SHP77 treated with DMSO at 0.1 percent for 48 hours (cell line): Measurements from ENCODE around the gene SARS2.

Source experiments
- DNase-seq: peaks from one replicate; lab custom pipeline; 2025; lab: John Stamatoyannopoulos, UW

The SARS2 gene

DNA sequence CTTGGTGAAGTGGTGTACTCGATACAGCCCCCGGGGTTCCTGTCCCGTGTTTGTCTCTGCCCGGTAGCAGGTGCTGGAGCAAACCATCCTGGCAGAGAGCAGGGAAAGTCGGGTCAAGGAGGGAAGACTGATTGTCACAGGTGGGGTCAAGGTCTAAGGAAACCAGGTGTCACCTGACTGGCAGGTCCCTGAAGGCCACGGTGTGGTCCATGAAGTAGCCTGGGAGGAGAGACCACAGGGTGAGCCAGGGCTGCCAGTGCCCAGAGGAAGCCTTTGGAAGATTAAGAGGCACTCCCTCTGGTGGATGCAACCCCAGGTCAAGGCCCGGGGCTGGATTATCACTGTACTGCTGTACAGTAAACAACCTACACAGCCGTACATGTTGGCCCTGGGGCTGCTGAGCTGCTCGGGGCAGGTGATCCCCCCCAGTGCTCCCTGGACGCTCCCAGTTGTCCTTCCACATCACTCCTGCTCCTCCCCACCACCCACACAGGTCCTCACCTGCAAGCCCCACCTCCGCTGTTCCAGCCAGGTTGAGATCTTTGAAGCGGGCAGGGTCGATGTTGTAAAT lies 12.6 kb downstream of the SARS2 start:
- DNase-seq, result peak; percentile 72

DNA sequence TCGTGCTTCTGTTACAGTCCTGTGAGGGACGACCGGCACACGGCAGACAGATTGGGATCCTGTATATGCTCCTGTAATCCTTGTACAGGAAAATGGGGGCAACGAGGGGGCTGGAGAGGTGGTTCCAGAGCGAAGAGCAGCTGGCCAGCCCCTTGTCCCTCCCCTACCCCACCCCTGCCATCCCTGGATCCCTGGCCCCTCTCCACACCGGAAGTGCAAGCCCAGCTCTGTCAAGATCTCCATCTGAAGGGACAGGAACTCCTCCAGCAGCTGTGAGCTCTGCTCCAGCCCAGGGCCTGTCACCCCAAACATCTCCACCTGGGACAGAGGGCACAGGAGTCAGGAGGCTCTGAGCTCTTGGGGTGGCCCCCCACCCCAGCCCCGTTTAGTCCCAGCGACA lies 13.0 kb downstream of the SARS2 start:
- no peak for DNase-seq

DNA sequence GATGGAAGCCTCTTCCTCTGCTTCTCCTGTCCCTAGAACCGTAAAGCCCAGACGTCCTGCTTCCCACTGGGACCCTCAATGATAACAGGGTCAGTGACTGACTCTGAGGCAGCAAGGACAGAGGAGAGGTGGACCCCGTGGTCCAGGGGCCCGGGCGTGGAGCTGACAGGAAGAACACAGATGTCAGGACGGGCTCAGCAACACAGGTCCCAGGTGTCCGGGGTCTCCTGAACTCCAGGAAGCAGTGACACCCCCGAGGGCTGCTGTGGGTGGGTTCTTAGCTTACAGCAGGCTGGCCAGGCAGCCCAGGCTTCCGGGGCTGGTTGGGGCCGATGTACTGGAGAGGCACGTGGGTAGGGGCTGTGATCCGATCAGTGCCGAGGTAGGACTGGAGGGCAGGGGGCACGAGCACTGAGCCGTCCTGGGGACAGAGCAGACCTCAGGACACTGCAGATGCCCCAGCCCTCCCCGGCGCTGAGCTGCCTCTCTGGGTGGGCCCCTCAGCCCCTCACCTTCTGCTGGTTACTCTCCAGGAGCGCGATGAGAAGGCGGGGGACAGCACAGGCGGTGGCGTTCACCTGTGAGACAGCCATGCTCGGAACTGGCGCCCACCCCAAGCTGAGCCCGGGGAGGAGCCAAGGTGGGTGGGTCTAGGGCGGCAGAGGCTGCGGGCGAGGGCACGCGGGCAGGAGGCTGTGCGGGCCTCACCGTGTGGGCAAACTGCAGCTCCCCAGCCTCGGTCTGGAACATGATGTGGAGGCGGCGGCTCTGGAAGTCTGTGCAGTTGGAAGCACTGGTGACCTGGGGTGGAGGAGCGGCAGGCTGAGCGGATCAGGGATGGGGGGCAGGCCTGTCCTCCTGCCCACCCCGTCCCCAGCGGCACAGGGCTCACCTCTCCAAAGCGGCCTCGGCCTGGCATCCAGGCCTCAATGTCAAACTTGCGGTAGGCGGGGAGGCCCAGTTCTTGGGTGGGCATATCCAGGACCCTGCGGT lies 14.9 kb downstream of the SARS2 start:
- no peak for DNase-seq

DNA sequence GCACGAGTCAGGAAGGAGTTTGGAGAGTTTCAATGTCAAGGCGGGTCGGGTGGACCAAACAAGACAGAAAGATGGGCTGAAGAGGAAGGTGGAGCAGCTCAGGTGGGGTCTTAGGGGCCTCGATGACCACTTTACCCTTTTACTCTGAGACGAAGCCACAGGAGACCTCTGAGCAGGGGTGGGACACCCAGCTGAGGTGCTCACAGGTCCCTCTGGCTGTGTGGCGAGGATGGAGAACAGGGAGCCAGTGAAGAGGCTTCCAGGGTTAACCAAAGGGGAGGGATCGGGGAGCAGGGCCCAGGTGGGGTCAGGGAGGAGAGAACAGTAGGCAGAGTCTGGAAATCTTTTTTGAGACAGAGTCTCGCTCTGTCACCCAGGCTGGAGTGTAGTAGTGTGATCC lies 16.6 kb downstream of the SARS2 start:
- DNase-seq, result no peak

DNA sequence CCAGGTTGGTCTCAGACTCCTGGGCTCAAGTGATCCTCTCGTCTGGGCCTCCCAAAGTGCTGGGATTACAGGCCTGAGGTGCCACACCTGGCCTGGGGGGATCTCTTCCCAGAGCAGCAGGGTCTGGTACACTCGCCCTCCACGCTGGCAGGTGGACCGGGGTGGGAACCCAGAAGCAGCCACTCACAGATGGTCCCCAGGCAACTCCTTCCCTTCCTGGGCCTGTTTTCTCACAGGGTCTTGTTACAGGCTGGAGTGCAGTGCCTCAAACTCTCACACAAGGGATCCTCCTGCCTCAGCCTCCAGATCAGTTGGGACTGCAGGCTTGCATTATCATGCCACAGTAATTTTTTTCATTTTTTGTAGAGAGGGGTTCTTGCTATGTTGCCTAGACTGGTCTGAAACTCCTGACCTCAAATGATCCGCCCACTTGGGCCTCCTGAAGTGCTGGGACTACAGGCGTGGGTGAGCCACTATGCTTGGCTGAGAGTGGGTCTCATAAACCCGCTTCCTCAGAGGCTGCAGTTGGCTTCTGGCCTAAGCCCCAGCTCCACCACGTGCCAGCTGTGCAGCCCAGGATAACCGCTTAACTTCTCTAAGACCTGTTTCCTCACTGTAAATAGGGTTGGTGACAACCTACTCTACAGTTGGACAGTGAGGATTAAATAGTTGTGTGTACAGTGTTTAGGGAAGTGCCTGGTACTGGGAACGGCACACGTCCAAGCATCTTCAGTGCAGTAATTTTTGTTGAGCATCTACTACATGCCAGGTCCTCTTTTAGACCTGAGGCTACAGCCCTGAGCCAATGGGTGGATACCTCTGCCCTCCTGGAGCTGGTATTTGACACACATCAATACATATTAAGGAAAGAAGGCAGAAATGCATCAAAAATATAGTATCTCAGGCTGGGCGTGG lies 17.7 kb downstream of the SARS2 start:
- DNase-seq, result no peak

DNA sequence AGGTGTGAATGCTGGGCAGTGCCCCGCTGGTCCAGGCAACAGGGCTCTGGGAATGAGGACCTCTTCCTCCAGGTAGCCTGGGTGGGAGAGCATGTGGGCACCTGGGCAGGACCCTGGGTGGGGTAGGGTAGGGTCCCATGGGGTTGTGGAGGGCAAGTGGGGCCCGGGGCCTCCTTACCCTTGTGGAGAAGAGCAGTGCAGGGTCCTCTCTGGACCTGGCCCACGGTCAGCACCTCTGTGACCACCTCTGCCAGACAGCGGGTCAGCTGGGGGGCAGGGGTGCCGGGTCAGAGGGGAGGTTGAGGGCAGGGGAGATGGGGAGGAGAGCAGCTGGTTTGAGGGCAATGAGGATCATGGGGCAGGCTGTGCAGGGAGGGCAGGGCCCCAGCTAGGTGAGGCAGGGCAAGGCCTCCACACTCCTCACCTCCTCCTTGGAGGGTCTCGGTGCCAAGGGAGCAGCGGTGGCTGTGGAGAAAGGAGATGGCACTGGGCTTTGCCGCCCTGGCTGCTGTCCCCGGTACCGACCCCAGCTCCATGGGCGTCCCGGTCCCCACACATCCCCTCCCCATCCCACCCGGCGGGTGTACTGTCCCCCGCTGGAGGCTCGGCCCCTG lies 19.1 kb downstream of the SARS2 start:
- no peak for DNase-seq

DNA sequence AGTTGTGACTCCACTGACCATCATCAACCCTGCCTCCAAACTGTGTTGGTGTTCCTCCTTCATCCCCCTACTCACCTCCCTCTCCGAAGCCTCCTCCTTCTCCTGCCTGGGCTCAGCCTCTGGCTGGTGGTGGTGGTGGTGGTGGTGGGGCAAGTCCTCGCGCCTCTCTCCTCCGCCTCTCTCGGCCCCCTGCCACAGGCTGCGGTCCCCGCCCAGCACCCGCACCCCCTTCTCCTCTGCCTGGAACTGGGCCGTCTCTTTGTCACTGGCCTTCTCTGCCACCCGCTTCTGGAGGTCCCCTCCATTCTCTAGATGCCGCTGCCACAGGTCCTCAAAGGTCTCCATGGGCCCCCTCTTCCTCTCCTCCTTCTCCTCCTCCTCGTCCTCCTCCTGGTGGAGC lies 20.1 kb downstream of the SARS2 start:
- DNase-seq, result no peak

DNA sequence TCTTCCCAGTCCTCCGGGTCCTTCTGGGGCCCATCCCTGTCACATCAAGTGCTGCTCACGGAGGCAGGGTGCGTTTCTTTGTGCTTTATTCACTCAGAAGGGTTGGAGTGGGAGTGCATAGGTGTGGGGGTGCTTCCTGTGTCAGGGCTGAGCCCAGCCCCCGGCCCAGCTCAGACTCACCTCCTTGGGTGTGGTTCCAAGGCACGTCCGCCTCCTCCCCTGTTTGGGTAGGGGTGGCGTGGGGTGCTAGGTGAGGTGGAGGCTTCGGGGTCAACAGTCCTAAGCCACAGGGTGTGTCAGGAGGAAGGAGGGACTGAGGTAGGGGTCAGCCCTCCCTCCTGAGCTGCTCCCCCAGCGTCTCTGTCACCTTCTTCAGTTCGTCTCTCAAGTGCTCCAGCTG lies 21.7 kb downstream of the SARS2 start:
- DNase-seq, result no peak

DNA sequence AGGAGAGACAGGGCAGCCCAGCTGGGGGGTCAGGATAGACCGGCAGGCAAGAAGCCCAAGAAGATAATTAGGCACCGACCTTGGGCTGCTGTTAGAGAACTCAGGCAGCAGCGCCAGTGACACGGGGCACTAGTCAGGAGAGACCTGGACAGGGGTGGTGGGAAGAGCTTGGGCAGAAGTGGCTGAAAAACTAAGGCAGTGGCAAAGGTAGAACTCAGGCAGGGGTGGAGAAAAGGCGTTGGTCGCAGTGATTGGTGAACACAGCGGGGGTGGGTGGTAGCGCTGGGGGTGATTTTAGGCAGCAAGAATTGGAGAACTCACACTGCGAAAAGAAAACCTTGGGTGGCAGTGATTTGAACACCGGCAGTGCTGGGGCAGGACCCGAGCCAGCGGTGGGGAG lies 22.9 kb downstream of the SARS2 start:
- DNase-seq, result no peak

DNA sequence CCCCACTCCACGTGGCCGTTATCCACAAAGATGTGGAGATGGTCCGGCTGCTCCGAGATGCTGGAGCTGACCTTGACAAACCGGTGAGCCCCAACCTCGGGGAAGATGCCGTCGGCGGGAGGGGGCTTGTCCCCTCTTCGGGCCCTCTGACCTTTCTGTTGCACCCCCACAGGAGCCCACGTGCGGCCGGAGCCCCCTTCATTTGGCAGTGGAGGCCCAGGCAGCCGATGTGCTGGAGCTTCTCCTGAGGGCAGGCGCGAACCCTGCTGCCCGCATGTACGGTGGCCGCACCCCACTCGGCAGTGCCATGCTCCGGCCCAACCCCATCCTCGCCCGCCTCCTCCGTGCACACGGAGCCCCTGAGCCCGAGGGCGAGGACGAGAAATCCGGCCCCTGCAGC lies 23.3 kb downstream of the SARS2 start:
- no peak for DNase-seq

DNA sequence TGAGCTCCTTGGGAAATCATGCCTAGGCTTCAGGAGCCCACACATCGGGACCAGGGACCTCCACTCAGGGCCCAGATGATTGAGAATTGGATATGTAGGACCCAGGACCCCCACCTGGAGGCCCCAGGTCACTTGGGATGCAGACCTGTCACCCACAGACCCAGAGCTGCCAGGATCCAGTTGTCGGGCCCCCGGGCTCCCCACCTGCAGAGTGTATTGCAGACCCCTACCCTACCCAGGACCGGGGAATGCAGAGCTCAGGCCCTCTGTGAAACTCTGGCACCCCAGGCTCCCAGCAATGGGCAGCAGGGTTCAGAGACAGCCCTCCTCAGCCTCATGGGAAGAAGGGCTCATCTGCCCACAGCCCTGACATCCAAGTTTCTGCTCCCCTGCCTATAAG lies 24.9 kb downstream of the SARS2 start:
- no peak for DNase-seq

DNA sequence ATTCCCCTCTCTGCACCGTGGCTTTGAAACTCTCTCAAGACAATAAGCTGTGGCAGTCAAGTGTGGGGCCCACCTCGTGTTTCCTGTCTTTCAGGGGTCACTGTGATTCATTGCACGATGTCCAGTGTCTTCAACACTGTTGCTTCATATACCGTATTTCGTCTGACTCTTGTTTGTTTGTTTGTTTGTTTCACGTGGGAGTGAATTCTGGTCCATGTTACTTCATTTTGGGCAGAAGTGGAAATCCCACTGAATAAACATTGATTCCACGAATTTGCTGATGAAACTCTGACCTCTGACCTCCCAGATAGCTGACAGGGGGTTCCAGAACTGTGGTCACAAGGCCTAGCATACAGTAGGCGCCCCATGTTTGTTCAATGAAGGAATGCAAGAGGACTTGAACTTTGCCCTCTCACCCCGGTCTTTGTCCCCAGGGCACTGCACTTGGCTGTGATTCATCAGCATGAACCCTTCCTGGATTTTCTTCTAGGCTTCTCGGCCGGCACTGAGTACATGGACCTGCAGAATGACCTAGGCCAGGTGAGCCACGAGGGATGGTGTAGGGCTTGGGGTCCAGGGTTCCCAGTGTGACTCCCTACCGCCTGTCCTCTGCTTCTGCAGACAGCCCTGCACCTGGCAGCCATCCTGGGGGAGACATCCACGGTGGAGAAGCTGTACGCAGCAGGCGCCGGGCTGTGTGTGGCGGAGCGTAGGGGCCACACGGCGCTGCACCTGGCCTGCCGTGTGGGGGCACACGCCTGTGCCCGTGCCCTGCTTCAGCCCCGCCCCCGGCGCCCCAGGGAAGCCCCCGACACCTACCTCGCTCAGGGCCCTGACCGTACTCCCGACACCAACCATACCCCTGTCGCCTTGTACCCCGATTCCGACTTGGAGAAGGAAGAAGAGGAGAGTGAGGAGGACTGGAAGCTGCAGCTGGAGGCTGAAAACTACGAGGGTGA lies 25.7 kb downstream of the SARS2 start:
- DNase-seq, result no peak

DNA sequence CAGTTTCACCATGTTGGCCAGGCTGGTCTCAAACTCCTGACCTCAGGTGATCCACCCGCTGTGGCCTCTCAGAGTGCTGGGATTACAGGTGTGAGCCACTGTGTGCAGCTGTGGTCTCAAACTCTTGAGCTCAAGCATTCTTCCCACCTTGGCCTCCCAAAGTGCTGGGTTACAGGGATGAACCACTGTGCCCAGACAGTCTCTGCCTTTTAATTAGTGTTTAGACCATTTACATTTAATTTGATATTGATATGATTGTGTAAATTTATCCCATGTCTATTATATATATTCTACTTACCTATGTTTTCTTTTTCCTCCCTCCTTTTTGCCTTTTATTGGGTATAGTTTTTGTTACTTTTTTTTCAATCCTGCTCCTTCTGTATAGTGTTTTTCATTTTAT lies 28.9 kb downstream of the SARS2 start:
- DNase-seq, result no peak

DNA sequence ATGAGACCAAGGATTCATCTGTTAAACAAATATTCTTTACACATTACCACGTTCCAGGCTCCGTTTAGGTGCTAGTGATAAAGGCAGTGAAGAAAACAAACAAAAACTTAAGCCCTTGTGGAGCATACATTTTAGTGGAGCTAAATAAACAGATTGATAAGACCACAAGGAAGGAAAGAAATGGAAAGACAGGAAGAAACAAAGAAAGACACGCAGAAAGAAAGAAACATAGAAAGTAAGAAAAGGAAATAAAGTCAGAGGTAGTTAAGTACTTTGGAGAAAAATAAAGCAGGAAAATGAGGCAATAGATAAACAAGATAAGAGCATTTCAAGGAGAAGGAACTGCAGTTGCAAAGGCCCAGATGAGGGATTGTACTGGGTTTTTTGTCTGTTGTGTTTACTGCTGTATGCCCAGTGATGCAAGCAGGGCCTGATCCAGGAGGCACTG lies 29.8 kb downstream of the SARS2 start:
- DNase-seq, result no peak

DNA sequence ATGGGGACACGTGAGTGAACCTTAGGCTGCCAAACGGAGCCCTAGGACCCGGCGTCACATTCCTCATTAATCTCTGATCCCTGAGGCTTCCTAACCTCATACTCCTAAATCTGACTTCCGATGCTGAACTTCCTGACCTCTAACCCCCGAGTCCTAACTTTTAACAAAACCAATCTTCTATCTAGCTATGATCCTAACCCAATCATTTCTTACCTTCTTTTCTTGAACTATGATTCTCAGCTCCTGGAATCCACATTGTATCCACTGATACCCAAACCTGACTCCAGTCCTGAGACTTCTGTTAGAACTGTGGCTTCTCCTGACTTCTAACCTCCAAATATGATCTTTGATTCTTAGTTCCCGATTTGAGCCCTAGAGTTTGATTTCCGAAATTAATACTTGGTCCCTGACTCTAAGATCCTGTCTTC lies 30.3 kb downstream of the SARS2 start:
- DNase-seq, result no peak

DNA sequence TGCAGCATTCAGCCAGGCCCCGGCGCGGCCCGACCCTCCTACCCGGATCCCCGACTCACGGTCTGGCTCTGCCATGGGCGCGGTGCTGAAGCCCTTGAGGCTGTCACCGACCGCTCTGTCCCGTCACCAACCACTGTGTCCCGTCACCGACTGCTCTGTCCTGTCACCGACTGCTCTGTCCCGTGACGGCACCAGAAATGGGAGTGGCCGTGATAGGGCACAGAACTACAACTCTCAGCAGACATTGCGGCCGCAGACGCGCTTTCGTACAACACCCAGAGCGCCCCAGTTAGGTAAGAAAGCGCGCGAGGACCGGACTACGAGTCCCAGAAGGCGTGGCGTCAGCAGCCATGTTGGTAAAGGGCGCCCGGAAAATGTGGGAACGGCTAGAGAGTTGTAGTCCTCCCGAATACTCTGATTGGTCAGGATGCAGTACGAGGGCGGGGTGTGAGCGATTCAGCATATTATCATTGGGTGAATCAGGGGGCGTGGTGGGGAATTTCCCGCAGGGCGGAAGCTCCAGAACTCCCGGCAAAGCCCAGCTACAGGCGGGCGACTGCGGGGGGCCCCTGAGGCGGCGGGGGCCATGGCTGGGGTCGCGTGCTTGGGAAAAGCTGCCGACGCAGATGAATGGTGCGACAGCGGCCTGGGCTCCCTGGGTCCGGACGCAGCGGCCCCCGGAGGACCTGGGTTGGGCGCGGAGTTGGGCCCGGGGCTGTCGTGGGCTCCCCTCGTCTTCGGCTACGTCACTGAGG lies 30.9 kb downstream of the SARS2 start, which contains the start of the genes NFKBIB and SIRT2:
Gene NFKBIB, plus strand, starts transcription at position 523 of the 755 bp plus-strand sequence. Its CDS starts 64 bp downstream, at position 587.
Gene SIRT2, minus strand, starts transcription at position 172 of the 755 bp plus-strand sequence. Its CDS starts 97 bp downstream, at position 75.
- DNase-seq, result peak; percentile 100

DNA sequence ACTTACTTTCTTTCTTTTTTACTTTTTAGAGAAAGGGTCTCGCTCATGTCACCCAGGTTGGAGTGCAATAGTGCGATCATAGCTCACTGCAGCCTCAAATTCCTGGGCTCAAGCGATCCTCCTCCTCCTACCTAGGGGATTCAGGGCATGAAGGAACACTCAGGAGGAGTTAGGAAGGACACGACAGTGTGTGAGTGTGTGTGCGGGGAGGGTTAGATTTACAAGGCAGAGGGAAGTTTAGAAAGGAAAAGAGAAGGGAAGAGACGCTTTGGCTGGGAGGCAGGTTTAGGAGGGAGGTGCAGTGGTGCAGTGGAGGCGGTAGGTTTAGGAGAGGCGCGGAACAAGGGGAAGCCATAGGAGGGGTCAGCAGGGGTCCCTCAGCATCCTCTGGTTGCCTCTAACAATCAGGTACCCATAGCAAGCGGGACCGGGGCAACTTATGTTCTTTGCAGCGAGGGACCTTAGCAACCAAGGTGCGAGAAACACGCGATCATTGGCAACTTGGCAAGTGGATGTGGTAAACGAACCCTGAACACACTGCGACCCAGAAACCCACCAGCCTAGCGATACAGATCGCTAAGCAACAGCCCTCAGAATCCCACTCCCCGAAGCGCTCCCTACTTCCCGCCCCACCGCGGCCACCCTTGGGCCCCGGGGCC lies 31.6 kb downstream of the SARS2 start:
- no peak for DNase-seq

DNA sequence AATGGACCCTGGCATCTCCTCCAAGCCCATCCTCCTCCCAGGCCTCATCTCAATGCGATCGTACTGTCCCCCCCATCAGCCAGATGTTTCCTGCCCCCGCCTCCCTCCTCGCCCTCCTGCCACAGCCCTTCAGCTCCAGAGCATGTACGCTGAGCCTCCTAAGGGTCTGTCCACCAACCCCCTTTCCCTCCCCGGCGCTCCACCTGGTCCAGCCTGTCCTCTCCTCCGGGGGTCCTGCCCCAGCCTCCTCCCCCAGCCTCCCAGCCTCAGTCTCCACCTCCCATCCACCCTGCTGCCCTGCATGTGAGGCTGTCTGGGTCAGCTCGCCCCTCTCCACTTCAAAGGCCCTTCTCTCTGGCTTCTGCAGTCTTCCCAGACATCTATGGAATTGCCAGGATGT lies 35.6 kb downstream of the SARS2 start:
- DNase-seq, result no peak

DNA sequence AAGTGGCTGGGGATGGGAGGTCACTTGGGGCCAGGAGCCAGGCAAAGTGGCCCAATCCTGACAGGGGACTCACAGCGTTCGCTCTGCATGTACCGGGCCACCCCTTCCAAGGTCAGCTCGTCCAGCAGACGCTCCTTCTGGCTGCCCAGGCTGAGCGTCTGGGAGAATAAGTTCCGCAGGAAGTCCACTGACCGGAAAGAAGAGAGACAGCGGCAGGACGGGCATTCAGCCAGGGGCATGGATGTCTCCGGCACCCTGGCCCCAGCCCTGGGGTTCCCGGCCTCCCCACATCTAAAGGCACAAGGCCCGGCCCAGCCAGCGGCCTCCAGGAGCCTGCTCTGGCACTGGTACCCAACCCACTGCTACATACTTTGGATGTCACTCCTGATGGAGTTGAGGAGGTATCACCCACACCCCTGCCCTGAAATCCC lies 37.2 kb downstream of the SARS2 start:
- DNase-seq, result no peak
